Uterus (tissue), 4 donors: ENCODE measurements around the gene ATG16L2. TPM values are rescaled to one million over a fixed set of nuclear protein-coding genes. Genes with fewer than 3 reads are reported as not detected.

Experiments used
- DNase-seq, 2 donors: peaks; one replicate each; pipeline ENCODE4 v3.0.0-alpha.2; 2019 to 2020
- H3K27ac ChIP-seq, 2 donors: fragments of 200-600 bp; sonication (generic); 1 replicate in 1 of 2; 2 replicates in 1 of 2; pipeline ENCODE4 v1.5.1; 2016 to 2018
- H3K27me3 ChIP-seq, 2 donors: fragments of 200-600 bp; sonication (generic); one replicate each; pipeline ENCODE4 v1.5.1; 2018 to 2019; ENCODE audit warnings: control low read depth in 1 of 2
- H3K36me3 ChIP-seq, 2 donors: fragments of 200-600 bp; sonication (generic); one replicate each; pipeline ENCODE4 v1.5.1; 2019; ENCODE audit warnings: control low read depth in 1 of 2
- H3K4me1 ChIP-seq, 2 donors: fragments of 200-600 bp; sonication (generic); one replicate each; pipeline ENCODE4 v1.5.1; 2018 to 2019; ENCODE audit warnings: control low read depth in 1 of 2
- H3K4me3 ChIP-seq, 2 donors: fragments of 200-600 bp; sonication (generic); 1 replicate in 1 of 2; 2 replicates in 1 of 2; pipeline ENCODE4 v1.5.1; 2018 to 2019; ENCODE audit warnings: mild to moderate bottlenecking in 1 of 2
- H3K9me3 ChIP-seq, 2 donors: fragments of 200-600 bp; sonication (generic); one replicate each; pipeline ENCODE4 v1.5.1; 2019; ENCODE audit warnings: control low read depth in 1 of 2
- POLR2A ChIP-seq, 2 donors: fragments of 450-650 bp; IDR thresholded peaks; one replicate each; pipeline ENCODE4 v1.6.1; 2016; ENCODE audit warnings: antibody characterized with exemption in 2 of 2, mild to moderate bottlenecking in 1 of 2, moderate library complexity in 1 of 2
- intact Hi-C: fragments of 100-400 bp; cut with DNase I; formaldehyde crosslinking; loops from one replicate; pipeline ENCODE4 v1.15.1; 2023; ENCODE audit warnings: low total_unique reads
- total RNA-seq, 4 donors: library from RNA; depleted of rRNA in 3 of 4; stranded (reverse); fragments of >200 nt in 3 of 4; gene quantifications; one replicate each; pipeline versions ENCODE4 v1.1.0 to v1.2.4, GENCODE V29; 2014 to 2023
- TF ChIP-seq, protein P1 (sequence below), 4 experiments: fragments of 200-600 bp in 2 of 4; fragments of 450-650 bp in 2 of 4; sonication (generic) in 2 of 4; IDR thresholded peaks; one replicate each; pipeline ENCODE4 v1.5.1; 2016 to 2019; ENCODE audit warnings: antibody characterized with exemption in 4 of 4, mild to moderate bottlenecking in 2 of 4, moderate library complexity in 1 of 4
- donor health status: DM: yes; HTN: yes; CAD: no.

Gene ATG16L2
- total RNA-seq, 4 donors from 2014 or later = 20.7 to 57.6 (median 32.3) TPM

- peak overlapping the region; percentile 46 to 59 for H3K27ac ChIP-seq
Observed at GRCh38 chr11:72780296-72781062, 33.7 kb upstream of the ATG16L2 start.

DNA sequence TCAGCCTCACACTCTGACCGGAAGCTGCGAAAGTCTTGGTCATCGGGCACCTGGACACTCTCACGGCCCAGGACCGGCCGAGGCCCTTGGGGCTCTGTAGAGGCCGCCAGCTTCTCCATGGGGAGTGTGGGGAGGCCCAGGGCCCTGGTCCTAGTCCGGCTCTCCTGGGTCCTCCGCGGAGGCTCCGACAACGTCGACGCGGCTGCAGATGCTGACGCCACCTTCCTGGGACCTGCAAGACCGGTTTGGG, 33.2 kb upstream of the ATG16L2 start:
- DNase-seq = no peak
- H3K27ac ChIP-seq = peak overlapping the region; percentile 46 to 59
- intact Hi-C loops = no loop called here
- no peaks in the 10 kb centered on the region for H3K27me3 ChIP-seq
- no peaks in the 10 kb centered on the region for H3K9me3 ChIP-seq
- H3K4me3 ChIP-seq = peak overlapping the region; percentile 39 to 74
- TF ChIP-seq, protein P1, sequence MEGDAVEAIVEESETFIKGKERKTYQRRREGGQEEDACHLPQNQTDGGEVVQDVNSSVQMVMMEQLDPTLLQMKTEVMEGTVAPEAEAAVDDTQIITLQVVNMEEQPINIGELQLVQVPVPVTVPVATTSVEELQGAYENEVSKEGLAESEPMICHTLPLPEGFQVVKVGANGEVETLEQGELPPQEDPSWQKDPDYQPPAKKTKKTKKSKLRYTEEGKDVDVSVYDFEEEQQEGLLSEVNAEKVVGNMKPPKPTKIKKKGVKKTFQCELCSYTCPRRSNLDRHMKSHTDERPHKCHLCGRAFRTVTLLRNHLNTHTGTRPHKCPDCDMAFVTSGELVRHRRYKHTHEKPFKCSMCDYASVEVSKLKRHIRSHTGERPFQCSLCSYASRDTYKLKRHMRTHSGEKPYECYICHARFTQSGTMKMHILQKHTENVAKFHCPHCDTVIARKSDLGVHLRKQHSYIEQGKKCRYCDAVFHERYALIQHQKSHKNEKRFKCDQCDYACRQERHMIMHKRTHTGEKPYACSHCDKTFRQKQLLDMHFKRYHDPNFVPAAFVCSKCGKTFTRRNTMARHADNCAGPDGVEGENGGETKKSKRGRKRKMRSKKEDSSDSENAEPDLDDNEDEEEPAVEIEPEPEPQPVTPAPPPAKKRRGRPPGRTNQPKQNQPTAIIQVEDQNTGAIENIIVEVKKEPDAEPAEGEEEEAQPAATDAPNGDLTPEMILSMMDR (IDR thresholded peaks at IDR 0.05) = no peak
- TF ChIP-seq POLR2A (IDR thresholded peaks at IDR 0.05) = no peak
- H3K4me1 ChIP-seq = no peaks in the 10 kb centered on the region
- no peaks in the 10 kb centered on the region for H3K36me3 ChIP-seq

More at GRCh38 chr11:72780296-72781062, 33.7 kb upstream of the ATG16L2 start:
- DNase-seq = no peak
- intact Hi-C loops = no loop called here
- TF ChIP-seq, protein P1 (IDR thresholded peaks at IDR 0.05) = no peak
- no peak for TF ChIP-seq POLR2A (IDR thresholded peaks at IDR 0.05)
- H3K4me1 ChIP-seq = no peaks in the 10 kb centered on the region
- H3K4me3 ChIP-seq = peak overlapping the region; percentile 39 to 74
- no peaks in the 10 kb centered on the region for H3K36me3 ChIP-seq
- H3K9me3 ChIP-seq = no peaks in the 10 kb centered on the region
- H3K27me3 ChIP-seq = no peaks in the 10 kb centered on the region

- Histone ChIP-seq H3K27me3 (no peaks in the 10 kb centered on the region), H3K27ac (peak overlapping the region; percentile 46 to 59), H3K9me3 (no peaks in the 10 kb centered on the region), H3K36me3 (no peaks in the 10 kb centered on the region), H3K4me1 (no peaks in the 10 kb centered on the region), H3K4me3 (peak overlapping the region; percentile 39 to 74)
- intact Hi-C loops = no loop called here
- no peak for TF ChIP-seq POLR2A (IDR thresholded peaks at IDR 0.05)
- TF ChIP-seq, protein P1 (IDR thresholded peaks at IDR 0.05) = no peak
- no peak for DNase-seq
Observed at GRCh38 chr11:72781313-72782080, 32.7 kb upstream of the ATG16L2 start.

GRCh38 chr11:72782081-72782920, 31.9 kb upstream of the ATG16L2 start:
- Histone ChIP-seq H3K4me1 (no peaks in the 10 kb centered on the region), H3K9me3 (no peaks in the 10 kb centered on the region), H3K36me3 (no peaks in the 10 kb centered on the region), H3K27ac (peak overlapping the region; percentile 46 to 59), H3K4me3 (peak overlapping the region; percentile 39 to 74), H3K27me3 (no peaks in the 10 kb centered on the region)
- intact Hi-C loops = no loop called here
- TF ChIP-seq, protein P1 (IDR thresholded peaks at IDR 0.05) = no peak
- TF ChIP-seq POLR2A (IDR thresholded peaks at IDR 0.05) = no peak
- DNase-seq = no peak
